AG10803 (cell line): ENCODE data around the gene HES7.

ENCODE experiments used
- DNase-seq: peaks from one replicate; pipeline ENCODE4 v3.0.0; 2010; ENCODE audit warnings: low read depth
- H3K4me3 ChIP-seq: 2 replicates; pipeline ENCODE4 v1.5.1; 2011; ENCODE audit warnings: mild to moderate bottlenecking, low read length, control low read depth
- TF ChIP-seq, protein P1 (sequence below): conservative IDR thresholded peaks from 2 replicates; pipeline ENCODE4 v1.5.1; 2011; ENCODE audit warnings: mild to moderate bottlenecking, low read length, control low read depth, inconsistent platforms

HES7 gene

DNA sequence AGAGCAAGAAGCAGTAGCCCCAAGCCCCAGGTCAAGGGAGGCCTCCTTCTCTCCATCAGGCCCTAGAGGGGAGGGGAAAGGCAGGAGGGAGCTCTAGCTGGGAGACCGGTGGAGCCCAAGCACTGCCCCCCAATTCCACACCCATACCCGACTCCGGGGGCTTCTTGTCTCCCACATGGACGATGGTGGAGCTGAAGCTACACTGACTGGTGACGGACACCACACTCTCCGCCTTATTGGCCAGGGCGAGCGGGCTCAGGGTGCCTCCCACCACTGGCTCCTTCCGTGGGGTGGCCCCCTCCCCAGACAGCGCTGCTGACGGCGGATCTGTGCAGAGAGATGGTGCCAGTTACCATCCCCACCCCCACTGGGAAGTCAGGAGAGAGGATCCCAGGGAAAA, 21.9 kb upstream of the HES7 start:
- H3K4me3 ChIP-seq: no peak overlapping the region
- DNase-seq: no peak
- TF ChIP-seq, protein P1, sequence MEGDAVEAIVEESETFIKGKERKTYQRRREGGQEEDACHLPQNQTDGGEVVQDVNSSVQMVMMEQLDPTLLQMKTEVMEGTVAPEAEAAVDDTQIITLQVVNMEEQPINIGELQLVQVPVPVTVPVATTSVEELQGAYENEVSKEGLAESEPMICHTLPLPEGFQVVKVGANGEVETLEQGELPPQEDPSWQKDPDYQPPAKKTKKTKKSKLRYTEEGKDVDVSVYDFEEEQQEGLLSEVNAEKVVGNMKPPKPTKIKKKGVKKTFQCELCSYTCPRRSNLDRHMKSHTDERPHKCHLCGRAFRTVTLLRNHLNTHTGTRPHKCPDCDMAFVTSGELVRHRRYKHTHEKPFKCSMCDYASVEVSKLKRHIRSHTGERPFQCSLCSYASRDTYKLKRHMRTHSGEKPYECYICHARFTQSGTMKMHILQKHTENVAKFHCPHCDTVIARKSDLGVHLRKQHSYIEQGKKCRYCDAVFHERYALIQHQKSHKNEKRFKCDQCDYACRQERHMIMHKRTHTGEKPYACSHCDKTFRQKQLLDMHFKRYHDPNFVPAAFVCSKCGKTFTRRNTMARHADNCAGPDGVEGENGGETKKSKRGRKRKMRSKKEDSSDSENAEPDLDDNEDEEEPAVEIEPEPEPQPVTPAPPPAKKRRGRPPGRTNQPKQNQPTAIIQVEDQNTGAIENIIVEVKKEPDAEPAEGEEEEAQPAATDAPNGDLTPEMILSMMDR: no peak

DNA sequence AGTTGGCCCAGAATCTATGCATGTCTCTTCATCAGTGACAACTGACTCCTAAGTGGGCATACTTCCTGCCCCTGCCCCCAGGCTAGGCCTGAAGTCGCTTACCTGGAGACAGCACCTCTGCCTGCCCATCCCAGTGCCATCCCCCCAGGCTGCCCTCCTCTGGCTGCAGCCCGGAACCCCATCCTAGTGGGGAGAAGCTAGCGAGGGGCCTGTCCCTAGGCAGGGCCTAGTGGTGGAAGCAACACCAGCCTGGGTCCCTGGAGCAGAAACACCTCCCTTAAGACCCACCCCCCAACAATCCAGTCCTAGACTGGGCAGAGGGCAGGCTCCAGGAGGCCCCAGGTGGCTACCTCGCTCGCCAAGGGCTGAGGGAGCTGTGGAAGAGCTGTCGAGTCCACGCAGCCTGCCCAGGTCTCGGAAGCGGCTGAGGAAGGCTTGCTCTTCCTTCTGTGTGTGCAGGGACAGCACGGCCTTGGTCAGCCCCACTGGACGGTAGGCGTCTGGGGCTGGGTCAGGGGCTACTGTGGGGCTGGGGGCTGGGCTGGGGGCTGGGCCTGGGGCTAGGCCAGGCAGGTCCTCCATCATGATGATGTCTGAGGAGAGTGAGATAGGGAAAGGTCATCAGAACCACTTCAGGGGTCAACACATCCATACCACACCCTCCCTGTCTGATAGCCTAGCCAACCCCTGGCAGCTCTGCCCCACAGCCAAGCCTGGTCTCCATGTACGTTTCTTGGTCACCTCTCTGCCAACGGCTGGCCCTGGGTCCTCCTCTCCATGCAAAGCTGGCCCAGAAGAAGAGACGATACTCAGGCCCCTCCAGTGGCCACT, 20.7 kb upstream of the HES7 start:
- no peak for DNase-seq
- H3K4me3 ChIP-seq: no peak overlapping the region

DNA sequence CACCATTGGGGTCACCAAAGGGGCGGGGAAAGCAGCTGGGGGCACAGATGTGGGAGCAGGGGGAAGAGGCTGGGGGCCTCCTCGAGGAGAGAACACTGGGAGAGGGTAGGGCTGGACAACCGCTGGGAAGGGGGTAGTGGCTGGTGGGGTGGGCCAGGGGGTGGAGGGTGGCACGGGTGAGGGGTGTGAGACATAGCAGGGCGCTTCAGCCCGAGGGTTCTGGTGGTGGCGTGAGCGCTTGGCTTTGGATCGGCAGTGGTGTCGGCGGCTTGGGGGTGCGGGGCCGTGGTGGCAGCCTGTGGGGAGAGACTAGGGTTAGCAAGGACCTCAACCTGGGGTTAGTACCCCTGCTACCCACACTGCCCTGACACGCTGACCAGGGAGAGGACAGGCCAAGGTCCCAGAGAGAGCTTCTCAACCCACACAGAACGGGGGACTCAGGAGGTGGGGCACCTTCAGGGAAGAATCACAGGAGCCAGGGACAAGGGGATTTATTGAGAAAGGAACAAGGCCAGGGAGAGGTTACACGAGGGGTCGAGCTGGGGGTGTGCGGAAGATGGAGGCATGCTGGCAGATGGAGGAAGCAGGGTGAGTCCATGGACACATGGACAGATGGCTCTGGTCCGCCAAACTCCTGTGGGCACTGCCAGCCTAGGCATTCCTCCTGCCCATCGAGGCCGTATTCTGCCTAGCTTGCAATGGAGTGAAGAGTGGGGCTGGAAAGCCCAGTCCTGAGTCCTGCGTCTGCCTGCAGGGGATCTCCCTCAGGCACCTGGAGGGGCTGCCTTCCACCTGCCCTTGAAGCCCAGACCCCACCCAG, 19.9 kb upstream of the HES7 start:
- DNase-seq: no peak
- TF ChIP-seq, protein P1: no peak
- H3K4me3 ChIP-seq: no peak overlapping the region

More for the DNA sequence above, 20.7 kb upstream of the HES7 start:
- TF ChIP-seq, protein P1: no peak

DNA sequence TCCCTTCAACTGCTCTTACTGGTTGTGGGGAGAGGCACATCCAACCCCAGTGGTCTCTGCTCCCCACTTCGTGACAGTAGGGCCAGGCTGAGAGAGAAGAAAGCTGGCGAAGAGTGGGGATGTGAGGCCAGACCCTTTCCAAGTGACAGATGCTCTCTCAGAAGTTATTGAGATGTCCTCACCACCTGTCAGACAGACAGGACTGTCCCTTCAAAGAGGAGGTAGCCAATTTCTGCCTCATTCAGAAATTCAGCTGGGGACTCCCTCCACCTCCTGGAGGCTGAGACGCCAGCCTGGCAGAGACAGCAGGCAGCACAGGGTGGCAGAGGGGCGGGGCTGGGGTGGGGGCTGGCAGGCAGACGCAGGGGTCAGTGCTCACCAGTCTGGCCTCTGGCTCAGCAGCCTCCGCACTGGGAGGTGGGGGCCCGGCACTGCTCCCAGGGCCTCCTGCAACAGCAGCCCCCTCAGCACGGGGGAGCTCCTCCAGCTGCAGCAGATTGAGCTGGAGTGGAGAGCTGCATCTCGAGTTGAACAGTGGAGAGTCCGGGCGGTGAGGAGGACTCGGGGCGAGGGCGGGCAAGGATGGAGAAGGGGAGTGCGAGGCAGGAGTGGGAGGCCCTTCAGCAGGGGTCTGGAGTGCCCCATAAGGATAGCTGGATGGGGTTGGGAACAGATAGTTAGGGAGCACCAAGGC, 19.1 kb upstream of the HES7 start:
- TF ChIP-seq, protein P1: no peak
- no peak for DNase-seq
- no peak overlapping the region for H3K4me3 ChIP-seq

DNA sequence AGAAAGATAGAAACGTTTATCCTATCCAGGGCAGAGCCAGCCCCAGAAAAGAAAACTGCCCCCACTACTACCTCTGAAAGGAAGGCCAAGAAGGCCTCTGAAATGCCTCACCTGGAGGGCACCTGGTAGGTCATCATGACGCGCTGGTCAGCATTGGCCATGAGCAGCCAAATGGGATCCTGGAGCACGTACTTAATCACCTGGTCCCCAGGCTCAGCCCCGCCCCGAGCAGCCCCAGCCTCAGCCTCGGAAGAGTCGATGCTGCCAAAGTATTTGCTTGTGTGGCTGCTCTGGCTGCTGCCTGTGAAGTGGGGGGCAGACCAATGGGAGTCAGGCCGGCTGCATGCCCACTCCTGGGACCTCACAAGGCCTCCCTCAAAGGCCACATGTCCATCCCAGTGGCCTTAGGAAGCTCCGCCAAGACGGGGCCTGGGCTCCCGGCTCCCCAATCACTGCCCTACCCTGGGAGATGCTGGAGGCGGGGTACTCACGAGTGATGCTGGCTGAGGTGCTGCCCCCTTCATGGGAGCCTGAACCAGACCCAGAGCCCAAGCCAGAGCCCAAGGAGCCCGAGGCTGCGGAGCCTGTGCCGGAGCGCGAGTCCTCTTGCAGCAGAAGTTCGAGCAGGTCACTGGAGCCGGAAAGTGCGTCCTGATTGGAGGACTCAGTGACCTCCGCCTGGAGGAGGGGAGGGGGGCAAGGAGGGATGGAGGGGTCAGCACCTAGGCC, 18.4 kb upstream of the HES7 start:
- TF ChIP-seq, protein P1: no peak
- no peak for DNase-seq
- H3K4me3 ChIP-seq: no peak overlapping the region

DNA sequence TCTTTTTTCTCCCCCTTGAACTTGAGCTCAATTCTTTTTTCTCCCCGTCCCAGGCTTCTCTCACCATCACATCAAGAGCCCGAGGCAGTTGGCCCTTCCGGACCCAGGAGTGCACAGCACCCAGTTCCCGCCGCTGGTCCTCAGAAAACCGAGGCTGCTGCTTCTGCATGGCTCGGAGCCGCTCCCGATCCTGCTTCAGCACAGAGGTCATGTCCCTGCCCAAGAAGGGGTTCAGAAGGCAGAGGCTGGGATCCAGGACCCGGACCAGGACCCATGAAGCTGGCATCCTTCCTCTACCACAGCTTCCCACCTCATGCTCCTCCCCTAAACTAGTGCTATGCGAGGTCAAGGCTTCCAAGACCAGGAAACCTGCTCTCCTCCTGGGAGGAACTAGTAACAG, 17.8 kb upstream of the HES7 start:
- TF ChIP-seq, protein P1: no peak
- no peak overlapping the region for H3K4me3 ChIP-seq
- DNase-seq: no peak
